NCI-H510A (cell line): ENCODE measurements around the gene CAMSAP1.

Experiments
- DNase-seq: peaks from one replicate; lab custom pipeline; 2025; lab: John Stamatoyannopoulos, UW

Gene CAMSAP1

DNA sequence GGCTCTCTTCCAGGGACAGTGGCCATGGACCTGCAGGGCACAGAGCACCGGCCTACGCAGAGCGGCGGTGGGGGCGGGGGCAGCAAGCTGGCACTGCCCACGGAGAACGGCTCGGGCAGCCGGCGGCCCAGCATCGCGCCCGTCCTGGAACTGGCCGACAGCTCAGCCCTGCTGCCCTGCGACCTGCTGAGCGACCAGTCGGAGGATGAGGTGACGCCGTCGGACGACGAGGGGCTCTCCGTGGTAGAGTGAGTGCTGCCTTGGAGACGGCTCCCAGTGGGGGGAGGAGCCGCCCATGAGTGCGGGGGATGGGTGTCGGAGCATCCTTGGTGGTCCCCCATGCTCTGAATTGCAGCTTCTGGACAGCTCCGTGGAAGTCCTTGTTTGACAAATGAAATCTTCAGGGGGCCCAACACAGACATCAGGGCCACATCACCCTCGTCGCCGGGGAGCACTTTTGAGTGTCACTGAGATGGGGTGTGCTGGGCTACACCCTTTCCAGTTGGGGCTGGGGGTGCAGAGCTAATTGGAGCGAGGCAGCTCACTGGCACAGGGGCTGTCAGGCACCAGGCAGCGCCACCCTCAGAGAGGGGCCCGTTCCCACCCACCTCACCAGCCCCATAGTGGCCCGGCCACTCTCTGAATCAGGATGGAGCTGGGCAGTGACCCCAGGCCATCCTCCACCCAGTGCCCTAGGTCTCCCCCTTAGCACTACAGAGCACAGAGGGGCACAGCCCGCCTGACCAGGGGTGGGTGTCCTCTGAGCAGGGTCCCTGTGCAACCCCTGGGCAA lies 134.4 kb downstream of the CAMSAP1 start:
- no peak for DNase-seq

DNA sequence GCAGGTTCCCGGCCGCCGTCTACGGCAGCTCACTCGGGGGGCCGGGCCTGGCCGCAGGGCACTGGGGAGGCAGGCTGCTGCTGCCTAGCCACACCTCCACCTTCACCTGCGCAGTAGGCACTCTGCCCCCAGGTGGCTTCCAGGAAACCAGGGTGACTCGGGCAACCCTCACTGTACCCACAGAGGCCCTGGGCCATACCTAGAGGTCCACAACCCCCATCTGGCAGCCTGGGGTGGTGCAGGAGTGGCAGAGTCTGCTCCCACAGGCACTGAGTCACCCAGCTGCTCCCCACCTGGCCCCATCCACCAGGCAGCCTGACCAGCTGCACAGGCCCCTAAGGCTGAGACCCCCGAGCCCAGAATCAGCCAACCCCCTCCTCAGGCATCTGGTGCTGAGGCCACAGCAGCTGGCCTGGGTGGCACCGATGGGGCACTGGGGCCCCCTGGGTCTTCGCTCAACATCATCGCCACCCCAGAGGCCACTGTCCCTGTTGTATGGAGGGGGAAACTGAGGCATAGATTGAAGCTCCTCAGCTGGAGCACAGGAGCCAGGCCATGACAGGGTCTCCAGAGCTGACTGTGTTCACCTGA lies 135.2 kb downstream of the CAMSAP1 start:
- DNase-seq, result no peak

- DNase-seq, result no peak
These were observed 135.8 kb downstream of the CAMSAP1 start for GRCh38 chr9:135771401-135772051.

GRCh38 chr9:135770771-135771170 lies 136.6 kb downstream of the CAMSAP1 start:
- no peak for DNase-seq

GRCh38 chr9:135770203-135770535 lies 137.2 kb downstream of the CAMSAP1 start:
- DNase-seq, result peak; percentile 36

GRCh38 chr9:135769489-135770202 lies 137.7 kb downstream of the CAMSAP1 start:
- DNase-seq, result peak; percentile 47

DNA sequence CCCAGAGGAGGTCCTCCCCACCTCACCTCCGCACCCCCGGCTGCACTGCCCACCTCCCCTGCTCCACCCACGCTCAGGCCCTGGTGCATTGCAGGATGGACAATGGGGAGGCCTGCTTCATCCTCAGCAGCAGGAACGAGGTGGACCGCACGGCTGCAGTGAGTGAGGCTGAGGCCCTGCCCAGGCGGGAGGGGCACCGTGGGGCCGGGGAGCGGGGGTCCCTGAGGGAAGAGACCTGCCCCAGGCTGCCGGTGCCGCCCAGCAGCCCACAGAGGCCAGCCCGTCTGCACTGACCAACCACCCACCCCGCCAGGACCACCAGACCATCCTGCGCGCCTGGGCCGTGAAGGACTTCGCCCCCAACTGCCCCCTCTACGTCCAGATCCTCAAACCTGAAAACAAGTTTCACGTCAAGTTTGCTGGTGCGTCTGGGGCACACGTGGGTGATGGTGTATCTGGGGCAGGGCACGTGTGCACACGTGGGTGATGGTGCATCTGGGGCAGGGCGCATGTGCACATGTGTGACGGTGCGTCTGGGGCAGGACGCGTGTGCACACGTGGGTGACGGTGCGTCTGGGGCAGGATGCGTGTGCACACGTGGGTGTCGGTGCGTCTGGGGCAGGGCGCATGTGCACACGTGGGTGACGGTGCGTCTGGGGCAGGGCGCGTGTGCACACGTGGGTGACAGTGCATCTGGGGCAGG lies 138.7 kb downstream of the CAMSAP1 start:
- no peak for DNase-seq

GRCh38 chr9:135766707-135767106 lies 140.6 kb downstream of the CAMSAP1 start:
- DNase-seq, result no peak

- DNase-seq, result no peak
These were observed 141.1 kb downstream of the CAMSAP1 start for GRCh38 chr9:135766251-135766650.

- DNase-seq, result no peak
These were observed 141.9 kb downstream of the CAMSAP1 start for GRCh38 chr9:135765416-135765815.

DNA sequence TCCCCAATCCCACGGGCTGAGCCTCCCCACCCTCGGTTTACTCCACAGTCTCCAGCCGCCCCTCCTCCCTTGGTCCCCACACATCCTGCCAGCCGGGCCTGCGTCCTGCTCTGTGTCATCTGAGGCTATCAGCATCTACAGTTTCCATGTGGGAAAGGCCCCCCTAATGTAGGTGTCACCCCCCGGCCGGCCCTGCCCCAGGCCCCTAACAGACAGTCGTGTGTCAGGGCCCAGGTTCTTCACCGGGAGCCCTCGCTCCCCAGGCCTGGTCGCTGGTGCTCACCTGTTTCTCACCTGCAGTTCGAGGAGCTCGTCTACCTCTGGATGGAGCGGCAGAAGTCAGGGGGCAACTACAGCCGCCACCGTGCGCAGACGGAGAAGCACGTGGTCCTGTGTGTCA lies 142.6 kb downstream of the CAMSAP1 start:
- no peak for DNase-seq

DNA sequence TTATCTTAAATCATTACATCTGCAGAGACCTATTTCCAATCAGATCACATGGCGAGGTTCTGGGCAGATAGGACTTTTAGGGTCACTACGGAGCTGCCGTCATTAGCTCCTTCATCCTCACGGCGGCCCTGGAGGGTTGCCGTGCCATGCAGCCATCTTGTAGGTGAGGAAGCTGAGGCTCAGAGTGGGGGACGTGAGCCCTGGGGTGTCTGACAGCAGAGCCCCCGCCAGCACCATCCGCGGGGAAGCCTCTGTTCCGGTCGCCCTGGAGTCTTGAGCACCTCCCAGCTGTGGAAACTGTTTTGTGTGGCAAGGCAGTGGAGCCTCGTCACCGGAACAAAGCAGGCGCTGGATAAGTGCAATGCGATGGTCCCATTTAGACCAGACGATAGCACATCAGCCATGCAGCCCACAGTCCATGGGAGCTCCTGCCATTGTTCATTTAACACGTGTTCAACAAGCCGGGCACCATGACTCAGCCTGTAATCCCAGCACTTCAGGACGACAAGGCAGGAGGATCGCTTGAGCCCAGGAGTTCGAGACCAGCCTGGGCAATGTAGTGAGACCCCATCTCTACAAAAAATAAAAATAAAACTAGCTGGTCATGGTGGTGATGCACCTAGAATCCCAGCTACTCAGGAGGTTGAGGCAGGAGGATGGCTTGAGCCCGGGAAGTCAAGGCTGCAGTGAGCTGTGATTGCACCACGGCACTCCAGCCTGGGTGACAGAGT lies 143.5 kb downstream of the CAMSAP1 start:
- DNase-seq, result no peak

- DNase-seq, result no peak
These were observed 144.4 kb downstream of the CAMSAP1 start for GRCh38 chr9:135762921-135763320.

DNA sequence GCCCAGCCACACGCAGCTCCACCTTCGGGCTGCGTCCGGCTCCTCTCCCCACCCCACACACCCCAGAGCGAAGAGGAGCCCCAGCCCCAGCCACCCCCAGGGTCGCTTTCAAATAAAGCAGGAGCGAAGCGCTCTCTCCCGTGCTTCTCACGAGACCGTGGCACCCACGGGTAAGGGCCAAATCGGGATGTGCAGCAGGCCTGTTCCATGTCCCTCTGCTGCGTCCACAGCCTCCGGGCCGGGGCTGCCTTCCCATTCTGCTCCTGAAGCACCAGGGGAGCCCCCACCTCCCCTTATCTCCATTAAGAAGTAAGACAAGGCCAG lies 145.5 kb downstream of the CAMSAP1 start:
- DNase-seq, result no peak

DNA sequence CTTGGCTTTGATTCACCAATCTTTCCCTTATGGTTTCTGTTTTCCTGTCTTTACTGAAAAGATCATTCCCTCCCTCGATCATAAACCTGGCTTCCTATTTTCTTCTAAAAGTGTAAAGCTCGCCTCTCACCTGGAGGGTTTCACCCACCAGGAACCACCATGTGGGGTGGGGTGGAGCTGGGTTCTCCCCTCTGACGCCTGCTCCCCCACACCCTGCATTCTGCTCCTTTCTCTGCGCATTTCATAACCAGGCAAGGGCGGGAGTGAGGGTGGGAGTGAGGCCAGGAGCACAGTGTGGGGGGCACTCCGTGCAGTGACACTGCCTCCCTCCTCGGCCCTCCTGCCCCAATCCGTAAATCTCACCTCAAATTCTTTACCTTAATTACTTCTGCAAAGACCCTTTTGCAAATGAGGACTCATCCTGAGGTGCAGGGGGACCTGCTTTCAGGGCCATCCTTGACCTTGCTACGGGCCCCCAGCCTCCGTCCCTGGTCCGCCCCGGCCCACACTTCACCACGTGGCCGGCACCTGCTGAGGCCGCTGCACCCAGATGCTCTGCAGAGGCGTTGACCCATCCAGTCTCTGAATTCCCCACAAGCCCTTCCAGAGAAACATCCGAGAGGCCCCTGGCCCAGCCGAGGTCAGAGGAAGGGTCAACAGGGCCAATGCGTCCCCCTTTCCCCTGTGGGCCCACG lies 146.0 kb downstream of the CAMSAP1 start:
- no peak for DNase-seq

GRCh38 chr9:135760465-135760864 lies 146.9 kb downstream of the CAMSAP1 start:
- DNase-seq, result no peak

GRCh38 chr9:135759676-135760300 lies 147.6 kb downstream of the CAMSAP1 start:
- DNase-seq, result no peak

DNA sequence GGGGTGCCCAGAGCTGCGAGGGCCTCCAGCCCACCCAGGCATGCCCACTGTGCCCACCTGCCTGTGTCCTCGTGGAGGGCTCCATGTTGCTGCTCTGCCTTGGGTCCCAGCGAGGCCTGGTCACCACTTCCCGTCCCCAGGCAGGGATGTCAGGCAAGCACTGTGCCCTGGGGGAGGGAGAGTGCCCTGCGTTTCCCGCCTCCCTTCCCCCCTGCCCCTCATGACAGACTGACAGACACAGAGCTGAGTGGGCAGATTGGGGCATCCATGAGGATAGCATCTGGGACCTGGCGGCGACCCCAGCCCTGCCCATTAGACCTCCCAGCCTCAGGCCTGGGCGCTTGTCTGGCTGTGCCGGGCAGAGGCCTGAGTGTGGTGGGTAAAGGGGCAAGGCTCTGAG lies 148.5 kb downstream of the CAMSAP1 start:
- no peak for DNase-seq
